IMR-90 (cell line): ENCODE results near the gene RAB11FIP3. TPM values are rescaled to one million over a fixed set of nuclear protein-coding genes. Genes with fewer than 3 reads are reported as not detected.

Experiments used
- ATAC-seq: fragments of 200-7000 bp; cut with Tn5 transposase; 2 replicates; pipeline ENCODE4 v1.9.1; 2020; ENCODE audit warnings: low read depth, mild to moderate bottlenecking, moderate library complexity
- BruUV-seq: library from RNA; stranded (reverse); fragments of 400-500 nt; replicated peaks from 2 replicates; lab custom pipeline; 2021; lab: Mats Ljungman, UMichigan
- CTCF ChIA-PET: fragments of 300-600 bp; formaldehyde crosslinking; extraction: SDS; loops from one replicate; lab custom pipeline; 2021; ENCODE audit warnings: antibody characterized with exemption; lab: Yijun Ruan, JAX
- POLR2A ChIA-PET: fragments of 300-600 bp; sonication (Branson Sonifier 250); formaldehyde crosslinking; loops from one replicate; lab custom pipeline; 2022; ENCODE audit warnings: antibody characterized with exemption; ENCODE audit not compliant: unreplicated experiment; lab: Charles Lee
- DNase-seq: peaks from one replicate; pipeline ENCODE4 v3.0.0; 2013
- H2AFZ ChIP-seq: replicated peaks from 2 replicates; pipeline ENCODE3; 2013; ENCODE audit warnings: low read length, mild to moderate bottlenecking; ENCODE audit not compliant: poor library complexity
- H2AK5ac ChIP-seq: 2 replicates; pipeline ENCODE4 v1.6.1; 2013; ENCODE audit warnings: low read depth, low read length, inconsistent platforms
- H2AK9ac ChIP-seq: replicated peaks from 2 replicates; pipeline ENCODE3; 2013; ENCODE audit warnings: mild to moderate bottlenecking, low read depth, low read length, moderate library complexity; ENCODE audit not compliant: poor library complexity
- H2BK120ac ChIP-seq: 2 replicates; pipeline ENCODE4 v1.6.1; 2013; ENCODE audit warnings: low read depth, low read length, inconsistent platforms
- H2BK15ac ChIP-seq: 3 replicates; pipeline ENCODE4 v1.6.1; 2013; ENCODE audit warnings: low read depth, low read length, inconsistent platforms
- H2BK20ac ChIP-seq: 2 replicates; pipeline ENCODE4 v1.6.1; 2013; ENCODE audit warnings: low read depth, mild to moderate bottlenecking, inconsistent platforms, low read length, moderate library complexity
- H2BK5ac ChIP-seq: 2 replicates; pipeline ENCODE4 v1.6.1; 2013; ENCODE audit warnings: mild to moderate bottlenecking, low read depth, low read length, inconsistent platforms; ENCODE audit not compliant: poor library complexity, severe bottlenecking
- H3K14ac ChIP-seq: replicated peaks from 2 replicates; pipeline ENCODE4 v1.6.1; 2013; ENCODE audit warnings: low read depth, low read length, inconsistent platforms
- H3K18ac ChIP-seq: 2 replicates; pipeline ENCODE4 v1.6.1; 2013; ENCODE audit warnings: low read depth, low read length, control low read depth
- H3K23ac ChIP-seq: 2 replicates; pipeline ENCODE4 v1.6.1; 2013; ENCODE audit warnings: low read depth, low read length, inconsistent platforms
- H3K27ac ChIP-seq: 2 replicates; pipeline ENCODE4 v1.5.1; 2013; ENCODE audit warnings: mild to moderate bottlenecking, control low read depth, low read length; ENCODE audit not compliant: insufficient read depth
- H3K27me3 ChIP-seq: 2 replicates; pipeline ENCODE4 v1.6.1; 2013; ENCODE audit warnings: low read length; ENCODE audit not compliant: control insufficient read depth, insufficient read depth
- H3K36me3 ChIP-seq: 2 replicates; pipeline ENCODE4 v1.6.1; 2013; ENCODE audit warnings: low read length, mixed read lengths; ENCODE audit not compliant: control insufficient read depth, insufficient read depth
- H3K4ac ChIP-seq: 2 replicates; pipeline ENCODE4 v1.6.1; 2013; ENCODE audit warnings: low read depth, low read length, inconsistent platforms
- H3K4me1 ChIP-seq: 2 replicates; pipeline ENCODE4 v1.6.1; 2013; ENCODE audit warnings: low read length, mixed read lengths; ENCODE audit not compliant: control insufficient read depth, insufficient read depth
- H3K4me2 ChIP-seq: 2 replicates; pipeline ENCODE4 v1.6.1; 2013; ENCODE audit warnings: low read depth, mild to moderate bottlenecking, control low read depth, low read length, moderate library complexity
- H3K4me3 ChIP-seq: 2 replicates; pipeline ENCODE4 v1.5.1; 2013; ENCODE audit warnings: low read depth, mild to moderate bottlenecking, control low read depth, low read length, moderate library complexity; ENCODE audit not compliant: insufficient read depth
- H3K56ac ChIP-seq: 2 replicates; pipeline ENCODE4 v1.6.1; 2013; ENCODE audit warnings: low read length, inconsistent platforms; ENCODE audit not compliant: insufficient read depth; ENCODE audit errors: extremely low read depth
- H3K79me1 ChIP-seq, 2 experiments: 2 replicates each; pipeline ENCODE4 v1.6.1; 2013; ENCODE audit warnings: low read length in 2 of 2, inconsistent platforms in 1 of 2, low read depth in 1 of 2
- H3K9ac ChIP-seq: 2 replicates; pipeline ENCODE4 v1.6.1; 2013; ENCODE audit warnings: low read depth, low read length, control low read depth
- H3K9me1 ChIP-seq: 2 replicates; pipeline ENCODE4 v1.6.1; 2013; ENCODE audit warnings: low read length, inconsistent platforms; ENCODE audit not compliant: insufficient read depth
- H3K9me3 ChIP-seq: 2 replicates; pipeline ENCODE4 v1.6.1; 2013; ENCODE audit warnings: low read length; ENCODE audit not compliant: control insufficient read depth, insufficient read depth
- H4K20me1 ChIP-seq: 2 replicates; pipeline ENCODE4 v1.6.1; 2013; ENCODE audit warnings: low read length, inconsistent platforms; ENCODE audit not compliant: insufficient read depth
- H4K5ac ChIP-seq: 2 replicates; pipeline ENCODE4 v1.6.1; 2013; ENCODE audit warnings: mild to moderate bottlenecking, low read depth, low read length, control low read depth
- H4K8ac ChIP-seq, 2 experiments: 2 replicates each; pipeline ENCODE4 v1.6.1; 2013; ENCODE audit warnings: low read depth in 2 of 2, low read length in 2 of 2, control low read depth in 1 of 2, inconsistent platforms in 1 of 2
- H4K91ac ChIP-seq: 2 replicates; pipeline ENCODE4 v1.6.1; 2013; ENCODE audit warnings: low read depth, low read length, inconsistent platforms; ENCODE audit not compliant: insufficient read depth
- BHLHE40 ChIP-seq: fragments of 150-350 bp; IDR thresholded peaks from 2 replicates; pipeline ENCODE4 v1.6.1; 2016; ENCODE audit warnings: mild to moderate bottlenecking, low read depth, low read length
- CEBPB ChIP-seq: IDR thresholded peaks from 2 replicates; pipeline ENCODE4 v1.6.1; 2012; ENCODE audit warnings: low read depth, low read length, improper control_type of control experiment
- CHD1 ChIP-seq: IDR thresholded peaks from 2 replicates; pipeline ENCODE4 v1.6.1; 2012; ENCODE audit warnings: low read depth, low read length, improper control_type of control experiment
- CTCF ChIP-seq: conservative IDR thresholded peaks from 2 replicates; pipeline ENCODE4 v1.5.1; 2012; ENCODE audit warnings: mild to moderate bottlenecking, low read depth, low read length, improper control_type of control experiment
- ELK1 ChIP-seq: fragments of 150-350 bp; IDR thresholded peaks from 2 replicates; pipeline ENCODE4 v1.6.1; 2016; ENCODE audit warnings: low read depth, mild to moderate bottlenecking, low read length, moderate library complexity, borderline replicate concordance
- FOS ChIP-seq: fragments of 150-350 bp; IDR thresholded peaks from 2 replicates; pipeline ENCODE4 v1.6.1; 2016; ENCODE audit warnings: low read depth, low read length
- MAZ ChIP-seq: IDR thresholded peaks from 2 replicates; pipeline ENCODE4 v1.6.1; 2012; ENCODE audit warnings: low read depth, mild to moderate bottlenecking, low read length, improper control_type of control experiment, moderate library complexity, borderline replicate concordance
- MXI1 ChIP-seq: IDR thresholded peaks from 2 replicates; pipeline ENCODE4 v1.6.1; 2012; ENCODE audit warnings: low read depth, mild to moderate bottlenecking, low read length, moderate library complexity, borderline replicate concordance
- RAD21 ChIP-seq: IDR thresholded peaks from 2 replicates; pipeline ENCODE4 v1.6.1; 2012; ENCODE audit warnings: low read length, improper control_type of control experiment
- RCOR1 ChIP-seq: IDR thresholded peaks from 2 replicates; pipeline ENCODE4 v1.6.1; 2012; ENCODE audit warnings: mild to moderate bottlenecking, low read length, improper control_type of control experiment; ENCODE audit not compliant: insufficient replicate concordance
- RFX5 ChIP-seq: IDR thresholded peaks from 2 replicates; pipeline ENCODE4 v1.8.0; 2012; ENCODE audit warnings: low read depth, mild to moderate bottlenecking, low read length, moderate library complexity
- WGBS, 2 experiments: methylation state at CpG; one replicate each; pipeline versions ENCODE4 v1.1.5 to v1.1.7; 2013; ENCODE audit warnings: missing lambda C conversion rate in 2 of 2; ENCODE audit not compliant: insufficient read length in 1 of 2; ENCODE audit errors: extremely low coverage in 2 of 2; 5-methylcytosine and 5-hydroxymethylcytosine counted together
- dilution Hi-C: fragments of 300-500 bp; cut with HindIII; formaldehyde crosslinking; loops from one replicate; pipeline ENCODE4 v1.14.3; 2018; ENCODE audit warnings: low sequenced_read_pairs; ENCODE audit not compliant: unreplicated experiment
- in situ Hi-C: fragments of 300-500 bp; cut with MboI; formaldehyde crosslinking; loops from 3 replicates; pipeline ENCODE4 v1.14.3; 2019; ENCODE audit warnings: low sequenced_read_pairs, inconsistent platforms, mixed read lengths
- intact Hi-C: fragments of 100-400 bp; cut with micrococcal nuclease; formaldehyde crosslinking; loops from 2 replicates; pipeline ENCODE4 v1.10.0; 2022
- polyA plus RNA-seq, 3 experiments: library from polyadenylated mRNA; depleted of rRNA; stranded (reverse); fragments of >200 nt; gene quantifications; 2 replicates each; pipeline ENCODE4 v1.2.3, GENCODE V29; 2012; ENCODE audit warnings: low replicate concordance in 1 of 3
- total RNA-seq: library from RNA; depleted of rRNA; stranded (reverse); fragments of >200 nt; gene quantifications from 2 replicates; pipeline ENCODE4 v1.2.3, GENCODE V29; 2012

RAB11FIP3 gene
- total and polyA plus RNA-seq, 2 of the 4 experiments (the other 2 are of a cell fraction): 7.5 to 22.5 TPM

GRCh38 chr16:508884-509736 lies 83.7 kb downstream of the RAB11FIP3 start:
- Histone ChIP-seq H4K91ac (no peak overlapping the region), H3K9me3 (no peaks in the 10 kb centered on the region), H3K4ac (no peak overlapping the region), H3K23ac (no peak overlapping the region), H4K20me1 (no peaks in the 10 kb centered on the region), H2AK9ac (no peak overlapping the region), H4K8ac (no peak overlapping the region), H3K27me3 (no peaks in the 10 kb centered on the region), H3K14ac (no peak overlapping the region), H3K27ac (no peak overlapping the region), H3K18ac (no peak overlapping the region), H3K9ac (no peak overlapping the region), H3K36me3 (peaks cover 25% of the 10 kb centered on the region; the same call in 1 of the 2 replicates), H2BK120ac (no peak overlapping the region), H2AK5ac (no peak overlapping the region), H3K4me2 (no peak overlapping the region), H3K9me1 (0 out of 2 replicates have a peak, but pooled peaks cover 3% of the 10 kb centered on the region), H3K4me1 (no peaks in the 10 kb centered on the region), H3K4me3 (no peak overlapping the region), H4K5ac (no peak overlapping the region), H3K79me1 (peaks cover 0 to 3% of the 10 kb centered on the region in 2 experiments; a peak in 1 of 4 replicates), H2BK5ac (no peak overlapping the region), H3K56ac (no peak overlapping the region), H2AFZ (peak overlapping the region; percentile 19), H2BK20ac (no peak overlapping the region), H2BK15ac (no peak overlapping the region)
- ChIA-PET CTCF (no interaction called here), POLR2A (no interaction called here)
- in situ Hi-C loops (no loop called here), intact Hi-C loops (no loop called here), dilution Hi-C loops (no loop called here)
- TF ChIP-seq ELK1 (no peak), MXI1 (no peak), CHD1 (no peak), MAZ (no peak), RAD21 (no peak), FOS (no peak), CEBPB (no peak), BHLHE40 (no peak), RFX5 (no peak), CTCF (no peak), RCOR1 (no peak)
- 85% methylated on average over 14 of the region's 18 CpGs; no CpG with 5 or more reads in 1 of the 2 experiments for WGBS, 2 experiments
- ATAC-seq (peak; percentile 48), DNase-seq (peak; percentile 35)
- no TSS peak for BruUV-seq
